HG03135 (cell line): ENCODE data around the gene PRSS21.

Experiments
- ATAC-seq: cut with Tn5 transposase; IDR thresholded peaks from one replicate; pipeline ENCODE4 v1.9.1; 2021; ENCODE audit warnings: mild to moderate bottlenecking, moderate library complexity; ENCODE audit not compliant: unreplicated experiment

The PRSS21 gene, protein sequence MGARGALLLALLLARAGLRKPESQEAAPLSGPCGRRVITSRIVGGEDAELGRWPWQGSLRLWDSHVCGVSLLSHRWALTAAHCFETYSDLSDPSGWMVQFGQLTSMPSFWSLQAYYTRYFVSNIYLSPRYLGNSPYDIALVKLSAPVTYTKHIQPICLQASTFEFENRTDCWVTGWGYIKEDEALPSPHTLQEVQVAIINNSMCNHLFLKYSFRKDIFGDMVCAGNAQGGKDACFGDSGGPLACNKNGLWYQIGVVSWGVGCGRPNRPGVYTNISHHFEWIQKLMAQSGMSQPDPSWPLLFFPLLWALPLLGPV

DNA sequence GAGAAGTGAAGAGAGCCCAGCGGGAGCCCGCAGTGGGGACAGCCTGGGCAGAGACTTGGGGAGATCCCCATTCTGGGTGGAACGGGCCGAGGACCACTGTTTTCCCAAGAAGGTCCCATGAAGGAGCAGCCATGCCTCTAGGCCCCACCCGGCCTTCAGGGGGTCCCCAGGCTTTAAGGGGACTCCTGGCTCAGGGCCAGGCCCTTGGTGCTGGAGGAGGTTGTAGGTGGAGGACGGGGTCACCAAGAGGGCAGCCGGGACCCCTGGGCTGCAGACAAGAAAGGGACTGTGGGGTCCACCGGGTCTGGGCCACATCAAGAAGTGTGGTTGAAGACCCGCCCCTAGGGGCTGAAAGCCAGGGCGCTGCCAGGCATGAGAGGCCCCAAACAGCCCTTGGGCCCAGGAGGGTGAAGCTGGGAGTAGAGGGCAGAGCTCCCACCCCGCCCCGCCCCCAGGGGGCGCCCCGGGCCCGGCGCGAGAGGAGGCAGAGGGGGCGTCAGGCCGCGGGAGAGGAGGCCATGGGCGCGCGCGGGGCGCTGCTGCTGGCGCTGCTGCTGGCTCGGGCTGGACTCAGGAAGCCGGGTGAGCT, at the start of gene PRSS21:
Gene PRSS21 (plus strand): TSS at position 487 of the 589 bp plus-strand sequence. CDS start 32 bp downstream, at position 519.
- no peak for ATAC-seq

DNA sequence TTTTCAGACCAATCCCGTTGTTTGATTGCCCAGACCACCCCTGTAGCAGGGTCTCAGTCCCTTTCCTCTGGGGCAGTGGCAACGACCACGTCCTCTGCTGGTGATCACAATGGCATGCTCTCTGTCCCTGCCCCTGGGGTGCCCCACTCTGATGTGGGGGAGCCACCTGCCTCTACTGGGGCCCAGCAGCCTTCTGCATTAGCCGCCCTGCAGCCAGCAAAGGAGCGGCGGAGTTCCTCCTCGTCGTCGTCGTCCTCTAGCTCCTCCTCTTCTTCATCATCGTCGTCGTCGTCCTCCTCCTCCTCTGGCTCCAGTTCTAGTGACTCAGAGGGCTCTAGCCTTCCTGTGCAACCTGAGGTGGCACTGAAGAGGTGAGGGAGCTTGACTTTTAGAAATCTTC, 49.1 kb upstream of the PRSS21 start:
- no peak for ATAC-seq

DNA sequence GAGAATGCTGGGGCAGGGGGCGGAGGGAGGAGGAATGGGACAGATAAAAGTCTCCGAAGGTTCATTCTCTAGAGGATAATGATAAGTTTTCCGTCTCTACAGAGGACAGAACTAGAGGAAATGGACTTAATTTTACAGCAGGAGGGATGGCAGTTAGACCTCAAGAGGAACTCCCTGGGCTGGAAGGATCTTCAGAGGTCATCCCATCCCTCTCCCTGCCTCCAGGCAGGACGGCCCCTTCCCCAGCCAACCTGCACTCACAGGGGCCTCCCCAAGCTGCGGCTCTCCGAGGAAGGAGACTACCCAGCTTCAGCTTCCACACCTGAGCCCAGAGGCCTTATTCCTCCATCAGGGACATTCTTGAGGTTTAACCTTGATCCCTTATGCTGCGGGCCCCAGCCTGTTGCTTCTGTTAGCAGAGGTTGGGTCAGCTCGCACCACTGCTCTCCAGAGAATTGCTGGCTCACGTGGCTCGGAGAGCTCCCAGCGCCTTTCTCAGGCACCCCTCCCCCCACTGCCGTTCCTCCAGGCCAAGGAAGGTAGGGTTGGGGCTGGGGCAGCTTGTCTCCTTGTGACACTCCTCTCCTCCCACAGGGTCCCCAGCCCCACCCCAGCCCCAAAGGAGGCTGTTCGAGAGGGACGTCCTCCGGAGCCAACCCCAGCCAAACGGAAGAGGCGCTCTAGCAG, 48.5 kb upstream of the PRSS21 start:
- no peak for ATAC-seq

DNA sequence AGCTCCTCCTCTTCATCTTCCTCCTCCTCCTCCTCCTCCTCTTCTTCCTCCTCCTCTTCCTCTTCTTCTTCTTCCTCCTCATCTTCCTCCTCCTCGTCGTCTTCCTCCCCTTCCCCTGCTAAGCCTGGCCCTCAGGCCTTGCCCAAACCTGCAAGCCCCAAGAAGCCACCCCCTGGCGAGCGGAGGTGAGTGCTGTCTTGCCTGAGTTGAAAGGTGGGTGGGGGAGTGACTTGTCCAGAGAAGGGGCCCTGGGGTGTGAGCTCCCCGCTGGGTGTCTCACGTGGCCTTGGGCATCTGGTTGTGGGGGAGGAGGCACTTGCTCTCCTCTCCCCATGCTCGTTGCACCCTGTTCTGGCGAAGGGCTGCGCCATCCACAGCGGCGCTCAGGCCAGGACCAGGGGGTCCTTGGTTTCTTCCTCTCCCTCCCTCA, 47.9 kb upstream of the PRSS21 start:
- ATAC-seq = no peak

DNA sequence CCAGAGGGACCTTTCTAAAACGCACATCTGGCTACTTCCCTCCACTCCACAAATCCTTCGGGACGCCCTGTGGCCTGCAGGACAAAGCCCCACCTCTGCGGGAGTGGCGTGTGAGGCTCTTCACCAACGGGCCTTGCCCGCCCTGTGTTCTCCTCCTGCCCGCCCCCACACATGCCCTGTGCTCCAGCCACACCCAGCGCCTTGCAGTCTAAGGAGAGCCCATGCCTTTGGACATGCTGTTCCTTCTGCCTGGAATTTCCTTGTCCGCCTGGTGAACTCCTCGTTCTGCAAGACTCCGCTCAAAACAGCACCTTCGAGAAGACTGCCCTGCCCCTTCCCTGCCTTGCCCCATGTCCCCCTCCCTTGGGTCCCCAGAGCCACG, 47.4 kb upstream of the PRSS21 start:
- ATAC-seq = no peak

DNA sequence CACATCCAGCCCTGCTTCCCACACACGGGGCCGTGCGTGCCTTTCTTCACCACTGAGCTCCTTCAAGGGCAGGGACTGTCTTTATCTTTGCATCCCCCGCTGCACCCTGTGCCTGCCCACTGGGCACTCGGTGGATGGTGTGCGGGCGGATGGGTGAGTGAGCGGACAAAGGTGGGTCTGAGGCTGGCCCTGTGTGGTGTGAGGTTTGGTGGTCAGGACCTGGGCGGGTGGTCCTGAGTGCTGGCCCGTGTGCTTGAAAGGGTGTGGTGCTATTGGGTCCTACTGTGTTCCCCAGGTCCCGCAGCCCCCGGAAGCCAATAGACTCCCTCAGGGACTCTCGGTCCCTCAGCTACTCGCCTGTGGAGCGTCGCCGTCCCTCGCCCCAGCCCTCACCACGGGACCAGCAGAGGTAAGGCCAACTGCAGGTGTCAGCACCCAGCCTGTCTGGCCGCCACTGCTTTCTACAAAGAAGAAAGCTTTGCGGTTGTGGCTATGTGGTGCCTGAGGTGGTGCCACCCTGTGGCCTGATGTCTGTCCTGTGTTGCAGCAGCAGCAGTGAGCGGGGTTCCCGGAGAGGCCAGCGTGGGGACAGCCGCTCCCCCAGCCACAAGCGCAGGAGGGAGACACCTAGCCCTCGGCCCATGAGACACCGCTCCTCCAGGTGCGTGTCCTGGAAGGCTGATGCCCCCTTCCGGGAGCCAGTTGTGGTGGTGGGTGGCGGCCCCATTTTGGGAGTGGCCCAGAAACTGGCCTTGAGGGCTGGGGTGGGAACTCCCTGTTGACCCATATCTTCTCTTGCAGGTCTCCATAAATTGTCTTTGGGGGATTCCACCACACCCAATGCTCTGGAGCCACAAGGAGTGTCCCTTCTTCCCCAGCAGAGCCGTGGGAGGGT, 46.7 kb upstream of the PRSS21 start:
- no peak for ATAC-seq

DNA sequence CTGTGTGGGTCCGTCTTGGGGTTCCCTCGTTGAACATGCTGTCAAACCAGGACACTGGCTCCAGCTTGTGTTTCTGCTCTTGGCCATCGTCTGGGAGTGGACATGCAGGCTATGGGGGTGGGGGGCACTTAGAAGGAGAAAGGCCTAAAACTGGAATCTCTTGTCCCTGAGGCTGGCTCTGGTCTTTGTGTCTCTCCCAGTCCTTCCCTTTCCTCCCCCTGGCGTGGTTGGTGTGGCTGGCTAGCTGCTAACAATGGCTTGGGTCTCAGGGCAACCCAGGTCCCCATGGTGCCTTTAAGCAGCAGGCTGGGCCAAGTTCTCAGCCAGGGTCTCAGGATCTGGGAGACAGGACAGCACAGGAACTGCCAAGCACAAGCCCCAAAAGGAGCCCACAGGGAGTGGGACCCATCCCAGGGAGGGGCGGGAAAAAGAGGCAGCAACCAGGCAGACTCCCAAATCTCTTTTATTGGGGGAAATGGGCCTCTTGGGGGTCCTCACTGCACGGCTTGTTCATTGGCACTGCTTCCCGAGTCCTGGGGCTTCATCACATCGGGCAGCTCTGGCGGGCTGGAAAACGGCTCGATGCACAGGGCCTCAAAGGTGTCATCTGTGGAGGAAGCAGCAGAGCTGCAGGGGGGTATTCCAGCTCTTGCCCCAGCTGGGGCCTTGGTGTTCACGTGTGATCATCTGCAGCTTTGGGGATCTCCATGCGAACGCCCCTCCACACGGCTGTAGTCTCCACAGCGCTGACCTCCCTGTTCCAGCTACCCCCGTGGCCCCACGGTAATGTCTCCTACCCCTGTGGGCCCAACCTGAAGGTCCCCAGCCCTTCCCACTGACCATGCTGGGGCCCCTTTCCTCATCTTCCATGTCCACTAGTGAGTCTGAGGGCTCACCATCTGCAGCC, 45.3 kb upstream of the PRSS21 start:
- ATAC-seq = no peak

DNA sequence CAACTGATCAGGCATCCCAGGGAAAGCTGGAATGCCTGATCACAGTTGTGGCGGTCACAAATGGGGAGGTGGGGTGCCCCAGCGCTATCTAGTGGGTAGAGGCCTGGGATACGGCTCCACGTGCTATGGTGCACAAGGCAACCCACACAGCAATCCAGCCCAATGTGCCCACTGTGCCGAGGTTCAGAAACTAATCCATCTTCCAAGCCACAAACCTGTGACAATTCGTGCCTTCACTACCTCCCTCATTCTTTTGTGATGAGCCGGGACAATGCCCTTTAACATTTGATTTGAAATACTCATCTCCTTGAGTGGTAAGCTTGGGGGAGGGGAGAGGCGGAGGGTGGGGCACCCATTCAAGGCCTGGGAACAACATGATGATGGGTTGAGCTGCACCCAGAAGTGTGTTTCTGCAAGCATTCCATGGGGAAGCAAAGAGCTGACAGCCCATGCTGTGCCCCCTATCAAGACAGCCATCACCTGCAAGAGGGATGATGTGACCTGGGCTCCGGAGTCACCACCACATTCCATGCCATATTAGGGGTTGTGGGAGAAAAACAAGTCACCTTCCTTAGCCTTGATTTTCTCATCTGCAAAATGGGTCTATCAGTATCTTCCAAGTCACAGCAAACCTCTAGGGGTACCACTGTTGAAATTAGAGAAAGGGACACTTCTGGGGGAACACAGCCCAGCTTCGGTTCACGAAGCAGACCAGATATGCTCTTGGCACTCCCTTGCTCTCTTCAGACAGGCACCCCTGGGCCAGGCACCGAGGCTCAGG, 43.7 kb upstream of the PRSS21 start:
- no peak for ATAC-seq

DNA sequence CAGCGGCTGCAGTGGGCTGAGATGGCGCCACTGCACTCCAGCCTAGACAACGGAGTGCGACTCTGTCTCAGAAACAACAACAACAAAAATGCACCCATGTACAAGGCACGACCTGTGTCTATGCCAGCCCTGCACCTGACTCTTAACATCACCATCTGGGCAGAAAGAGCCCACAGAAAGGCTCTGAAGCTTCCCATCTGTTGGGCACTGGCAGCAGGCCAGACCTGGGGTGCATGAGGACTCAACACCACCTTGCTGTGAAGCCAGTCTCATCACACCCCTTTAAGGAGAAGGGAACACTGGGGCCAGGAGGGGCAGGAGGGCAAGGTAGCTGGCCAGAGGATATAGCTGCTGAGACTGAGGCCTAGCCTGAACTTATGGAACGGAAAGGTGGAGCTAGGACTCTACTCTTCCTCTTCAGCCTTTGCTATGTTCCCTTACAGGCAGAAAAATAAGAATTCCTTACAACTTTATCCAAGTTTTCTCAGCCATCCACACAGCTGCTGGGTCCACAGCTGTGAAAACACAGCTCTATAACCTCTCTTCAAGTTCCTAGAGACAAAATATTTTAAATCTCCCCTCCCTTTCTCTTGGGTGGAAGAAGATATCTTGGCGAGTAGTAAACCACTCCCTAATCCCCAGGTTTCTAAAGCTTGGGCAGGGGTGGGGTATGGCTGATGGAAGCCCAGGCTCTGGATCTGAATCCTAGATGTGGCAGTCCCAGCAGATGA, 42.7 kb upstream of the PRSS21 start:
- no peak for ATAC-seq

DNA sequence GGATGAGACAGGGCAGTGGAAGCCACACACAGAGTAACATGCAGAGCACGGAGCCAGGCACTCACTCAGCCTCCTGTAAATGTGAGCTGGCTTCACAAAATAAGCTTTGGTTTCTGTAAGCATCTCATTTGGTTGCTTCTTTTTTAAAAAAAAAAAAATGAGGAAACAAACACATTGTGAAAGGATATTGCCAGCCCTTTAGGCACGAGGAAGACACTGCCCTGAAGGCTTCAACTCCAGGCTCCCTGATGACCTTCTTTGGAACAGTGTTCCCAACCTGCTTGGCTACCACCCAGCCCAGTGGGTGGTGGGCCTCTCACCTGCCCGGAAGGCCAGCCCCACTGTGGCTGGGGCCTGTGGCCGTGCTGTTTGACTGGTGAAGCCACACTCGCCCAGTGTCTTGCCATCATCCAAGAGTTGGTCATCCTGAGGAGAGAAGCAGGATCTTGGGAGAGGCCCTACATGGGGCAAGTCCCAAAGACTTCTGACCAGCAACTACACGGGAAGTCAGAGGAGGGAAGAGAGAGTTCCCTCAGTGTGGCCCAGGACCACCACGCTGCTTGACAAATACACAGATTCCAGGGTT, 41.8 kb upstream of the PRSS21 start:
- ATAC-seq = no peak

DNA sequence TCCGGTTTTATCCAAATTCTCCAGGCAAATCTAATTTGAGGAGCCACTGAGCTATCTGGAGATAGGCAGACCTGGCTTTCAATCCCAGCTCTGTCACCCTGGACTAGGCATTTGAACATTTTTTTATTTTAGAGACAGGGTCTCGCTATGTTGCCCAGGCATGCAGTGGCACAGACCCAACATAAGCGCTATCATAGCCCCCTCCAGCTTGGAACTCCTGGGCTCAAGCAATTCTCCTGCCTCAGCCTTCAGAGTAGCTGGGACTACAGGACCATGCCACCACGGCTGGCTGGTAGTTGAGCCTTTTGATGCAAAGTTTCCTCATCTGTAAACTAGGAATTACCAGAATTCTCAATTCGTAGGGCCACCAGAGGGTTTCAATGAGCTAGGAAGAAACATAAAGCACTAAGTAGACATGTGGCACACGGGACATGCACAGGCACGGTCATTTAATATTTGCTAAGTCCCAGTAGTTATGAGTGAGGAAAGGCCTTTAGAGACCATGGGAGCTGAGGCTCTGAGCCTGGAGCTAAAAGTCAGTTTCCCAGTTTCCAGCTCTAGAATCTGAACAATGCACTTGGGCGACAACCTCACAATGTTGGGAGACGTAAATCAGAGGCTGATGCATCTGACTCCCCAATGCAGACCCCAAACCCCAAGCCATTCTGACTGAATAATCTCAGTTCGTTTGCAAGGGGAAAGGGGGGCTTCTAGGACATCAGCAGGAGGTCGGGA, 41.1 kb upstream of the PRSS21 start:
- no peak for ATAC-seq

DNA sequence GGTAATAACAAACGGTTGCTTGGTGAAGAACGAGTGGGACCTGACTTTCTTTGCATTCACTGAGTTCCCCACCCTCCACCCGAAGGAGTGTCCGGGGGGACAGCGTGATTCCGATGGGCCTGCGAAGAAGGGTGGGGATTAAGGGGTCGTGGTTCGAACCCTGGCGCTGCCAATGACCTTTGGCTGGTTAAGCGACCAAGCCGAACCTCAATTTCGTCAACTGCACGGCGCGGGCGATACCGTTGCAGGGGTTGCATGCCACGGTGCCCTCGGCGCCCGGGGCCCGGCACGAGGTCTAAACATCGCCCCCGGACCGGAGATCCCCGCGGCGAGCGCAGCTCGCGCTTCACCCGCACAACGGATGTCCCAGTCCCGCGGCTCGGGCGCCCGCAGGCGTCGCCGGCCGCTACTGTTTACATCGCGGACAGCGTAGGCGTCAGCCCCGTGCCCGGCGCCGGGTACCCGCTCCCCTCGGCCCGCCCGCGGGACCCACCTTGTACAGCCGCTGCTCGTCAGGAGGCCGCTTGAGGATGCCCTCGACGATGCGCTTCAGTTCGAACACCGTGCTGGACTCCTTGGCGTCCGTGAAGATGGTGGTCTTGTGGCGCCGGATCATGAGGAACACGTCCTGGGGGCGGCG, 40.4 kb upstream of the PRSS21 start:
- peak; percentile 26 for ATAC-seq

DNA sequence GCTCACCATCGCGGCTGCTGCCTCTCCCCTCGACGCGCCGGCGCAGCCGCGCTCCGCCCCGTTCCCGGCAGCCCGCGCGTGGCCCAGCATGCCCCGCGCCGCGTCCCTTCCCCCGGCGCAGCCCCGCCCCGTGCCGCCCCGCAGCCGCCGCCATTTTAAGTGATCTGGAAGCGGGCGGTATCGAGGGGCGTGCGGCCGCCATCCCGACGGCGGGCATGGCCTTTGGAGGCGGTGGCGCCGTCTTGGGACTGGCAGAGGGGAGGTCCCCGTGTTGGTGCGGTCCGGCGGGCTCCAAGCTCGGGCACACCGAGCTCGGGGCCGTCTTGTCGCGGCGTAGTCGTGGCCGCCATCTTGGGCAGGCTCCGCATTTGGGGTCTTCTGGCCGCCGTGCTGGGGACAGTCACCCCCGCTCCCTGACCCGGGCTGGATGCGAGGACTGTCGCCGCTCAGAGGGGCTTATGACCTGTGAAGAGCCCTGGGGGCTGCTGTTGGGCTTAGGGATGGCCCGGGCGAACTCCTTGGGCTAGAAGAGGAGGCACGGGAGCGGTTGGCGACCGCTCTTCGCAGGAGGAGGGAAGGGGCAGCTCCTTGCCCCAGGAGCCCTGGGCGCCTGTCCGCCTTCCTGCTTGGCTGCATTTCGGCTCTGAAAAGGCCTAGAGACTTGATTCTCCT, 39.7 kb upstream of the PRSS21 start, which contains the start of gene ELOB:
Gene ELOB (minus strand): TSS at position 50 of the 672 bp plus-strand sequence. CDS start 41 bp downstream, at position 9.
- peak; percentile 65 for ATAC-seq

DNA sequence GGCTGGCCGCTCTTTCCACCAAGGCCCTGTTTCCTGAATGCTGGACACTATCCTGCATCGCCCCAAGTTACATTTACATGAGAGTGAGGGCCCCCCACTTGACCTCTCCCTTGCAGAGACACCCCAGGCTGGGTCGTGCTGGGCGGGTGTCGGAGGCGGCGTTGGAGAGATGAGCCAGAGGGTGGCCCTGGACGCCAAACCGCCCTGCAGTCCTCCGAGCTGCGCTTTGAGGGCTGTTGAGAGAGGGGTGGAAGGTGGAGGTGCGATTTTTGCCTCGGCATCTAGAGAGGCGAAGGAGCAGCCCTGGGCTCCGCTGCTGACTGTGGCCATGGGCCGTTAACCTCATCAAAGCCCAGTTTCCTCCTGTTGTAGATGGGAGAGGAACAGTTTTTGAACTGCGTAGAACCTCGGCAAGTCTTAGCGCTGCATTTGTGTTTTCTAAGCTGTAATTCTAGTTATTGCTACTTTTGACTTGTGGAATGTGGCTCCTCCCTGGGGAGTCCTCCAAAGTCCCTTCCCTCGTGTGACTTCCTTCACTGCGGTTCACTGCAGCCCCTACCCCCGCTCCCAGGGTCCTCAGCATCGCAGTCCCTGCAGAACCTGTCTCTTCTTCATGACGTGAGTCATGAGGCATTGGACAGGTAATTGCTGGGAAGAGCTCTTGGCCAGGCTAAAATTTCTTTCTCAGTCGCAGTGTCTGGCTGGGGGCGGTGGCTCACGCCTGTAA, 39.0 kb upstream of the PRSS21 start:
- ATAC-seq = no peak

DNA sequence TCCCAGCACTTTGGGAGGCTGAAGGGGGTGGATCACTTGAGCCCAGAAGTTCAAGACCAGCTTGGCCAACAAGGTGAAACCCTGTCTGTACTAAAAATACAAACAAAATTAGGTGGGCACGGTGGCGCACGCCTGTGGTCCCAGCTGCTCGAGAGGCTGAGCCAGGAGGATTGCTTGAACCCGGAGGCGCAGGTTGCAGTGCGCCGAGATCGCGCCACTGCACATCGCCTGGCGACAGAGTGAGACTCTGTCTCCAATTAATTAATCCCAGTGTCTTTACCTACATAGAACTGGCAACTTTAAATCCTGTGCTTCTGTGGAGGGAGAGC, 38.4 kb upstream of the PRSS21 start:
- ATAC-seq = no peak
